Keratinocyte (primary cell): ENCODE results near the gene SYMPK. TPM values are rescaled to one million over a fixed set of nuclear protein-coding genes. Genes with fewer than 3 reads are reported as not detected.

ENCODE experiments used
- DNase-seq: peaks from one replicate; pipeline ENCODE4 v3.0.0-alpha.2; 2011; ENCODE audit warnings: low read depth, missing footprints, low spot score
- FAIRE-seq: peaks from 2 replicates; lab custom pipeline; 2011; peaks lifted over from hg19 to GRCh38; lab: Jason Lieb, UNC
- H2AFZ ChIP-seq: 2 replicates; pipeline ENCODE4 v1.6.0; 2012; ENCODE audit warnings: low read length, control low read depth, inconsistent platforms; ENCODE audit not compliant: control insufficient read depth
- H3K27ac ChIP-seq: 2 replicates; pipeline ENCODE4 v1.5.1; 2011; ENCODE audit warnings: low read length; ENCODE audit not compliant: control insufficient read depth, insufficient read depth
- H3K27me3 ChIP-seq: 3 replicates; pipeline ENCODE4 v1.6.0; 2011; ENCODE audit warnings: low read length; ENCODE audit not compliant: control insufficient read depth, insufficient read depth; ENCODE audit errors: extremely low read depth
- H3K36me3 ChIP-seq, 2 experiments: 2 replicates in 1 of 2; 3 replicates in 1 of 2; pipeline ENCODE4 v1.5.1; 2011; ENCODE audit warnings: low read length in 2 of 2, mild to moderate bottlenecking in 1 of 2; ENCODE audit not compliant: control insufficient read depth in 2 of 2, insufficient read depth in 2 of 2; ENCODE audit errors: extremely low read depth in 1 of 2
- H3K4me1 ChIP-seq: 3 replicates; pipeline ENCODE4 v1.5.1; 2011; ENCODE audit warnings: low read length; ENCODE audit not compliant: control insufficient read depth, insufficient read depth; ENCODE audit errors: extremely low read depth
- H3K4me2 ChIP-seq: 3 replicates; pipeline ENCODE4 v1.6.0; 2011; ENCODE audit warnings: low read depth, low read length; ENCODE audit not compliant: control insufficient read depth, insufficient read depth; ENCODE audit errors: extremely low read depth
- H3K4me3 ChIP-seq, 3 experiments: fragments of 200-600 bp in 1 of 3; sonication (generic) in 1 of 3; 2 replicates in 2 of 3; 3 replicates in 1 of 3; pipeline ENCODE4 v1.5.1; 2011 to 2016; ENCODE audit warnings: low read length in 3 of 3, mild to moderate bottlenecking in 3 of 3, control low read depth in 2 of 3, inconsistent platforms in 1 of 3, low read depth in 1 of 3, mixed read lengths in 1 of 3, mixed run types in 1 of 3, moderate library complexity in 1 of 3; ENCODE audit not compliant: control insufficient read depth in 2 of 3, insufficient read depth in 2 of 3; ENCODE audit errors: extremely low read depth in 1 of 3
- H3K79me2 ChIP-seq: 2 replicates; pipeline ENCODE4 v1.6.0; 2012; ENCODE audit warnings: low read length; ENCODE audit not compliant: control insufficient read depth, insufficient read depth
- H3K9ac ChIP-seq: 3 replicates; pipeline ENCODE4 v1.6.0; 2011; ENCODE audit warnings: low read length; ENCODE audit not compliant: control insufficient read depth, insufficient read depth; ENCODE audit errors: extremely low read depth
- H3K9me1 ChIP-seq: 3 replicates; pipeline ENCODE4 v1.6.0; 2011; ENCODE audit warnings: low read length; ENCODE audit not compliant: control insufficient read depth, insufficient read depth; ENCODE audit errors: extremely low read depth
- H3K9me3 ChIP-seq: 2 replicates; pipeline ENCODE4 v1.5.1; 2012; ENCODE audit warnings: low read depth, low read length; ENCODE audit not compliant: control insufficient read depth
- H4K20me1 ChIP-seq: 3 replicates; pipeline ENCODE4 v1.6.0; 2011; ENCODE audit warnings: low read length; ENCODE audit not compliant: control insufficient read depth, insufficient read depth; ENCODE audit errors: extremely low read depth
- CTCF ChIP-seq, 3 experiments: IDR thresholded peaks in 1 of 3; conservative IDR thresholded peaks in 1 of 3; optimal IDR thresholded peaks in 1 of 3; 2 replicates in 2 of 3; 3 replicates in 1 of 3; pipeline versions ENCODE3 to v1.5.1; 2011; ENCODE audit warnings: low read length in 3 of 3, mild to moderate bottlenecking in 3 of 3, moderate library complexity in 2 of 3, control low read depth in 1 of 3, inconsistent platforms in 1 of 3; ENCODE audit not compliant: insufficient read depth in 2 of 3; ENCODE audit errors: extremely low read depth in 1 of 3
- EZH2 ChIP-seq: IDR thresholded peaks from one replicate; pipeline ENCODE4 v1.6.1; 2012; ENCODE audit warnings: inconsistent platforms, mild to moderate bottlenecking, low read length, moderate library complexity
- dilution Hi-C: fragments of 300-500 bp; cut with MboI; formaldehyde crosslinking; loops from one replicate; pipeline ENCODE4 v1.7.0; 2020; ENCODE audit warnings: low sequenced_read_pairs; ENCODE audit not compliant: extremely low pct_ligation_motif_present
- polyA plus RNA-seq, 5 experiments: library from polyadenylated mRNA; depleted of rRNA in 3 of 5; stranded (reverse) in 3 of 5; stranded (forward) in 1 of 5; unstranded in 1 of 5; fragments of >200 nt; gene quantifications; 1 replicate in 1 of 5; 2 replicates in 3 of 5; 3 replicates in 1 of 5; pipeline versions ENCODE4 v1.2.1 to v1.2.3, GENCODE V29; 2011 to 2012; ENCODE audit warnings: missing spikeins in 2 of 5, low read depth in 1 of 5, low replicate concordance in 1 of 5

Gene SYMPK
- polyA plus RNA-seq, 1 donor (not counting 4 experiments of a cell fraction or from before 2014, with no cell fraction given) = 56.0 TPM

- Histone ChIP-seq H3K9me3 (no peaks in the 10 kb centered on the region), H3K79me2 (peaks cover 6% of the 10 kb centered on the region), H3K27me3 (peaks cover 23% of the 10 kb centered on the region), H3K27ac (no peak overlapping the region), H2AFZ (no peak overlapping the region), H3K4me2 (no peak overlapping the region), H3K36me3 (no peaks in the 10 kb centered on the region), H3K9ac (no peak overlapping the region), H3K4me3 (no peak overlapping the region), H3K4me1 (peaks cover 9% of the 10 kb centered on the region), H3K9me1 (no peaks in the 10 kb centered on the region), H4K20me1 (no peaks in the 10 kb centered on the region)
- DNase-seq (no peak), FAIRE-seq (no peak)
- TF ChIP-seq CTCF (optimal IDR thresholded peaks at IDR 0.05 in 1 of 3, IDR thresholded peaks at IDR 0.05 in 1 of 3, conservative IDR thresholded peaks at IDR 0.05 in 1 of 3; ENCODE audit: extremely low read depth in 1 of 3, insufficient read depth in 2 of 3, low read length in 3 of 3) (no peak), EZH2 (no peak)
- dilution Hi-C loops = no loop called here
Observed at GRCh38 chr19:45879971-45880370, 17.0 kb upstream of the SYMPK start.

- no peak overlapping the region for H3K27ac ChIP-seq
- peaks cover 8% of the 10 kb centered on the region for H3K4me1 ChIP-seq
- H3K4me3 ChIP-seq = no peak overlapping the region
- H2AFZ ChIP-seq = no peak overlapping the region
- H3K79me2 ChIP-seq = no peaks in the 10 kb centered on the region
- TF ChIP-seq EZH2 = no peak
- no peak for TF ChIP-seq CTCF (optimal IDR thresholded peaks at IDR 0.05 in 1 of 3, IDR thresholded peaks at IDR 0.05 in 1 of 3, conservative IDR thresholded peaks at IDR 0.05 in 1 of 3; ENCODE audit: extremely low read depth in 1 of 3, insufficient read depth in 2 of 3, low read length in 3 of 3)
- DNase-seq (no peak), FAIRE-seq (no peak)
- no peaks in the 10 kb centered on the region for H3K9me1 ChIP-seq
- dilution Hi-C loops = no loop called here
- H3K9ac ChIP-seq = no peak overlapping the region
- H3K4me2 ChIP-seq = no peak overlapping the region
- H4K20me1 ChIP-seq = no peaks in the 10 kb centered on the region
- H3K36me3 ChIP-seq = no peaks in the 10 kb centered on the region
- no peaks in the 10 kb centered on the region for H3K9me3 ChIP-seq
- H3K27me3 ChIP-seq = peaks cover 23% of the 10 kb centered on the region
Observed at GRCh38 chr19:45879055-45879454, 16.1 kb upstream of the SYMPK start.
